ENCODE data around the gene ARPC1A.
"Not testable (repeated sequence)": the region's sequence is repeated elsewhere in the genome, so short reads cannot be mapped to it uniquely, and the experiment has no call there.

ARPC1A gene

GRCh38 chr7:99410635-99411034 lies 84.9 kb downstream of the ARPC1A start:
- no peak for DNase-seq (ENCODE audit: low read depth)

- not testable (repeated sequence) for DNase-seq (ENCODE audit: low read depth)
Observed at GRCh38 chr7:99415513-99416127, 89.9 kb downstream of the ARPC1A start.

Data from HS-27A (cell line).